HepG2 (cell line): ENCODE results near the gene ATPAF1. TPM values are rescaled to one million over a fixed set of nuclear protein-coding genes. Genes with fewer than 3 reads are reported as not detected.

ENCODE experiments used
- ATAC-seq: fragments of 200-7000 bp; cut with Tn5 transposase; 3 replicates; pipeline ENCODE4 v1.9.1; 2020; ENCODE audit warnings: mild to moderate bottlenecking, moderate library complexity
- BruUV-seq: library from RNA; stranded (reverse); fragments of 400-500 nt; replicated peaks from 2 replicates; lab custom pipeline; 2021; lab: Mats Ljungman, UMichigan
- CTCF ChIA-PET: fragments of 300-600 bp; formaldehyde crosslinking; extraction: SDS; loops from one replicate; lab custom pipeline; 2021; ENCODE audit warnings: low total read pairs, inconsistent platforms, low intra/inter-chr PET ratio; lab: Yijun Ruan, JAX
- POLR2A ChIA-PET: fragments of 350-600 bp; sonication (Branson Sonifier 250); formaldehyde crosslinking; loops from one replicate; lab custom pipeline; 2020; ENCODE audit warnings: antibody characterized with exemption, inconsistent platforms; lab: Yijun Ruan, JAX
- DNase-seq: peaks from one replicate; pipeline ENCODE4 v3.0.0-alpha.2; 2015; ENCODE audit warnings: low spot score
- FAIRE-seq: peaks from 3 replicates; lab custom pipeline; 2011; peaks lifted over from hg19 to GRCh38; lab: Jason Lieb, UNC
- H2AFZ ChIP-seq: one replicate; pipeline ENCODE4 v1.6.1; 2011; ENCODE audit warnings: low read length, inconsistent platforms
- H3K27ac ChIP-seq: fragments of 300-600 bp; 3 replicates; pipeline ENCODE4 v1.8.0; 2011; ENCODE audit warnings: mixed run types, mild to moderate bottlenecking, mixed read lengths, low read length, inconsistent platforms; ENCODE audit not compliant: insufficient read depth; ENCODE audit errors: extremely low read length
- H3K27me3 ChIP-seq, 2 experiments: fragments of 200-600 bp in 1 of 2; 2 replicates in 1 of 2; 3 replicates in 1 of 2; pipeline versions ENCODE4 v1.6.0 to v1.8.0; 2011; ENCODE audit warnings: low read length in 2 of 2, mild to moderate bottlenecking in 2 of 2, moderate library complexity in 2 of 2, inconsistent platforms in 1 of 2; ENCODE audit not compliant: insufficient read depth in 2 of 2, control insufficient read depth in 1 of 2
- H3K36me3 ChIP-seq, 2 experiments: fragments of 200-600 bp in 1 of 2; replicated peaks in 1 of 2; 2 replicates in 1 of 2; 3 replicates in 1 of 2; pipeline versions ENCODE4 v1.5.1 to v1.8.0; 2011; ENCODE audit warnings: low read length in 2 of 2, inconsistent platforms in 1 of 2; ENCODE audit not compliant: insufficient read depth in 2 of 2, control insufficient read depth in 1 of 2
- H3K4me1 ChIP-seq: 2 replicates; pipeline ENCODE4 v1.5.1; 2012; ENCODE audit warnings: low read length, inconsistent platforms; ENCODE audit not compliant: insufficient read depth
- H3K4me2 ChIP-seq: 2 replicates; pipeline ENCODE4 v1.6.0; 2011; ENCODE audit warnings: low read depth, low read length, inconsistent platforms
- H3K4me3 ChIP-seq, 3 experiments: fragments of 200-600 bp in 1 of 3; sonication (generic), shearing (Covaris generic) in 1 of 3; replicated peaks in 1 of 3; 2 replicates each; pipeline ENCODE4 v1.5.1; 2011 to 2016; ENCODE audit warnings: low read length in 3 of 3, inconsistent platforms in 2 of 3, low read depth in 2 of 3, mild to moderate bottlenecking in 2 of 3, control low read depth in 1 of 3, mixed read lengths in 1 of 3; ENCODE audit not compliant: insufficient read depth in 1 of 3
- H3K79me2 ChIP-seq: one replicate; pipeline ENCODE4 v1.6.1; 2011; ENCODE audit warnings: low read length, inconsistent platforms; ENCODE audit not compliant: insufficient read depth
- H3K9ac ChIP-seq: 2 replicates; pipeline ENCODE4 v1.6.0; 2011; ENCODE audit warnings: mild to moderate bottlenecking, low read depth, low read length, inconsistent platforms; ENCODE audit not compliant: insufficient read depth
- H3K9me3 ChIP-seq: 2 replicates; pipeline ENCODE4 v1.5.1; 2012; ENCODE audit warnings: mild to moderate bottlenecking, low read length
- H4K20me1 ChIP-seq: 2 replicates; pipeline ENCODE4 v1.6.0; 2011; ENCODE audit warnings: inconsistent platforms, mild to moderate bottlenecking, low read length, moderate library complexity; ENCODE audit not compliant: insufficient read depth
- CERS6 ChIP-seq: sonication (generic); formaldehyde crosslinking; IDR thresholded peaks from 2 replicates; pipeline ENCODE4 v1.5.0; 2020; ENCODE audit warnings: missing genetic modification reagents
- FOXA3 ChIP-seq: IDR thresholded peaks from 2 replicates; pipeline ENCODE4 v1.6.1; 2016; ENCODE audit warnings: missing genetic modification reagents, missing compliant biosample characterization
- FOXP1 ChIP-seq, 2 experiments: fragments of 450-650 bp in 1 of 2; IDR thresholded peaks; 2 replicates each; pipeline ENCODE4 v1.6.1; 2017 to 2018; ENCODE audit warnings: antibody characterized with exemption in 1 of 2
- KDM1A ChIP-seq: IDR thresholded peaks from 2 replicates; pipeline ENCODE4 v1.6.1; 2016; ENCODE audit warnings: missing compliant biosample characterization
- MAF1 ChIP-seq: sonication (generic); formaldehyde crosslinking; IDR thresholded peaks from 2 replicates; pipeline ENCODE4 v1.5.0; 2020; ENCODE audit warnings: missing genetic modification reagents, borderline replicate concordance
- NR2F2 ChIP-seq: IDR thresholded peaks from 2 replicates; pipeline ENCODE4 v1.6.1; 2012; ENCODE audit warnings: low read depth, inconsistent platforms, borderline replicate concordance
- TAF1 ChIP-seq: sonication (generic); formaldehyde crosslinking; IDR thresholded peaks from 2 replicates; pipeline ENCODE4 v1.4.0; 2020; ENCODE audit warnings: missing genetic modification reagents
- WGBS: methylation state at CpG from one replicate; pipeline ENCODE4 v1.1.6; 2017; ENCODE audit warnings: low lambda C conversion rate; 5-methylcytosine and 5-hydroxymethylcytosine counted together
- in situ Hi-C: cut with HindIII; loops from 2 replicates; pipeline ENCODE4 v1.10.0; 2017; ENCODE audit warnings: low pct_unique_long_range_greater_than_20kb; ENCODE audit not compliant: extremely low pct_ligation_motif_present
- intact Hi-C: fragments of 100-400 bp; cut with micrococcal nuclease; formaldehyde crosslinking; loops from one replicate; pipeline ENCODE4 v1.10.0; 2022; ENCODE audit not compliant: unreplicated experiment
- polyA plus RNA-seq, 8 experiments: library from polyadenylated mRNA; depleted of rRNA in 3 of 8; stranded (reverse) in 7 of 8; unstranded in 1 of 8; fragments of >200 nt; fragmentation: Illumina TruSeq in 4 of 8; extraction: Trizol in 4 of 8; gene quantifications; 2 replicates each; pipeline versions ENCODE4 v1.2.1 to v1.2.3, GENCODE V29; 2011 to 2016; ENCODE audit warnings: low read depth in 4 of 8, missing spikeins in 1 of 8, mixed read lengths in 1 of 8; ENCODE audit not compliant: insufficient read depth in 1 of 8
- total RNA-seq, 5 experiments: library from RNA; depleted of rRNA; stranded (reverse); fragments of >200 nt; fragmentation: Illumina TruSeq; extraction: Trizol; gene quantifications; 2 replicates each; pipeline ENCODE4 v1.2.3, GENCODE V29; 2016; ENCODE audit warnings: low read depth in 1 of 5
- TF ChIP-seq, protein P1 (sequence below): IDR thresholded peaks from 2 replicates; pipeline ENCODE4 v1.6.1; 2016; ENCODE audit warnings: mild to moderate bottlenecking, missing biosample characterization, missing genetic modification reagents

ATPAF1 gene
- total and polyA plus RNA-seq, 2 of the 13 experiments (the other 11 are each of a cell fraction or from before 2014, with no cell fraction given), result 66.6 to 76.7 TPM

DNA sequence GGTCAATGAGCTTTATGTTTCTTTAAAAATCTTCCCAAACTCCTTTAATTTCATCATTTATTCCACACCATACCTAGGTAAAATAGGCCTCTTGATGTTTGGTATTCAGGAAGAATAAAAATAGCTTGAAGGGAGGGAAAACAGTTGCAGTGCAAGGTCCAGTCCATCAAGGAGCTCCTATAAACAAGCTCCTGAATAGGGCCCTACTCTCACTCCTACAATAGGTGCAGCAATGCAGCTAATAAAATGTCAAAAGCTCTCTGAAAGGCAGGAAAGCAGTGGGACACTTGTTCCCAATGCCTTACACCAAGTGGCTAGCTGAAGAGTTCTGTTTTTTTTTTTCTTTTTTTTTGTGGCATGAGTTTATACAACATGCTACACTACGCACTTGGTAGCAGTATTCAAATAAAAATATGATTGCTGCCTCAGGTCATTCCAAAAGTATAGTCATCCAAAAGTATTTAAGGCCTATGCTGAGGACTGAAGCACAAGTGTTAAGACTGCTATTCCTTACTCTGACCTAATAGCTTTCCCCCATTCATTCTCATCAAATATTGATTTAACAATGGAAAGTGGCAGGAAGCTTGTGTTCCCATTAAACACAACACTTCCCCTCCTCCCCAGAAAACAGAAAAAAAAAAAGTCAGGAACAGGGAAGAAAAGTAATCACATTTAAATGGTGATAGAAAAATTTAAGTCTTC is 13.3 kb upstream of the ATPAF1 start:
- H3K4me2 ChIP-seq, result 0 out of 2 replicates have a peak overlapping the region, but pooled peaks have one; percentile 0
- 97% methylated on average over 1 of the region's 1 CpG for WGBS
- ATAC-seq (no peak), FAIRE-seq (no peak), DNase-seq (no peak)
- TF ChIP-seq FOXA3 (CRISPR knock-in tag) (peak; percentile 23; the same call in 1 of the 2 replicates), CERS6 (no peak), FOXP1 (IDR thresholded peaks at IDR 0.05) (no peak), FOXP1 (CRISPR knock-in tag; IDR thresholded peaks at IDR 0.05) (peak; percentile 35)
- no peaks in the 10 kb centered on the region for H4K20me1 ChIP-seq
- H3K9me3 ChIP-seq, result no peaks in the 10 kb centered on the region
- H3K4me3 ChIP-seq, result no peak overlapping the region
- intact Hi-C loops (no loop called here), in situ Hi-C loops (no loop called here)
- BruUV-seq, result no TSS peak
- H3K36me3 ChIP-seq, result peaks cover 12 to 65% of the 10 kb centered on the region in 2 experiments
- ChIA-PET CTCF (no interaction called here), POLR2A (interaction anchor here (1.3 to 1.6 kb wide), 3 partner anchors 14 to 77 kb away, joined by 3 to 11 read pairs (median 5); partner anchors contain the start of genes ATPAF1 and MKNK1)
- no peaks in the 10 kb centered on the region for H3K27me3 ChIP-seq
- no peaks in the 10 kb centered on the region for H3K79me2 ChIP-seq
- H3K4me1 ChIP-seq, result peaks cover 21% of the 10 kb centered on the region
- no peak overlapping the region for H3K9ac ChIP-seq
- no peak overlapping the region for H2AFZ ChIP-seq
- no peak overlapping the region for H3K27ac ChIP-seq

- in situ Hi-C loops, result no loop called here
- no peaks in the 10 kb centered on the region for H3K27me3 ChIP-seq
- peaks cover 21% of the 10 kb centered on the region for H3K4me1 ChIP-seq
- FAIRE-seq (no peak), DNase-seq (no peak), ATAC-seq (no peak)
- ChIA-PET CTCF (no interaction called here), POLR2A (no interaction called here)
- no peak overlapping the region for H3K4me3 ChIP-seq
- intact Hi-C loops, result no loop called here
- no peak overlapping the region for H3K4me2 ChIP-seq
- no peaks in the 10 kb centered on the region for H3K79me2 ChIP-seq
- BruUV-seq, result no TSS peak
- 95% methylated on average over 6 of the region's 6 CpGs for WGBS
- H3K27ac ChIP-seq, result no peak overlapping the region
- H3K36me3 ChIP-seq, result peaks cover 13 to 63% of the 10 kb centered on the region in 2 experiments
- H4K20me1 ChIP-seq, result no peaks in the 10 kb centered on the region
- TF ChIP-seq NR2F2 (no peak), TAF1 (CRISPR knock-in tag) (no peak), KDM1A (CRISPR knock-in tag) (no peak), MAF1 (CRISPR knock-in tag) (no peak)
- TF ChIP-seq, protein P1, sequence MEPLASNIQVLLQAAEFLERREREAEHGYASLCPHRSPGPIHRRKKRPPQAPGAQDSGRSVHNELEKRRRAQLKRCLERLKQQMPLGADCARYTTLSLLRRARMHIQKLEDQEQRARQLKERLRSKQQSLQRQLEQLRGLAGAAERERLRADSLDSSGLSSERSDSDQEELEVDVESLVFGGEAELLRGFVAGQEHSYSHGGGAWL (CRISPR knock-in tag), result no peak
- H3K9me3 ChIP-seq, result no peaks in the 10 kb centered on the region
- H2AFZ ChIP-seq, result no peak overlapping the region
- no peak overlapping the region for H3K9ac ChIP-seq
Observed at GRCh38 chr1:46679789-46680573, 11.8 kb upstream of the ATPAF1 start.
